HG03571 (cell line): ENCODE measurements around the gene MFN1.
"Not testable (repeated sequence)": the region's sequence is repeated elsewhere in the genome, so short reads cannot be mapped to it uniquely, and the experiment has no call there.

ENCODE experiments used
- ATAC-seq: cut with Tn5 transposase; IDR thresholded peaks from one replicate; pipeline ENCODE4 v1.9.1; 2021; ENCODE audit not compliant: unreplicated experiment

Gene MFN1

DNA sequence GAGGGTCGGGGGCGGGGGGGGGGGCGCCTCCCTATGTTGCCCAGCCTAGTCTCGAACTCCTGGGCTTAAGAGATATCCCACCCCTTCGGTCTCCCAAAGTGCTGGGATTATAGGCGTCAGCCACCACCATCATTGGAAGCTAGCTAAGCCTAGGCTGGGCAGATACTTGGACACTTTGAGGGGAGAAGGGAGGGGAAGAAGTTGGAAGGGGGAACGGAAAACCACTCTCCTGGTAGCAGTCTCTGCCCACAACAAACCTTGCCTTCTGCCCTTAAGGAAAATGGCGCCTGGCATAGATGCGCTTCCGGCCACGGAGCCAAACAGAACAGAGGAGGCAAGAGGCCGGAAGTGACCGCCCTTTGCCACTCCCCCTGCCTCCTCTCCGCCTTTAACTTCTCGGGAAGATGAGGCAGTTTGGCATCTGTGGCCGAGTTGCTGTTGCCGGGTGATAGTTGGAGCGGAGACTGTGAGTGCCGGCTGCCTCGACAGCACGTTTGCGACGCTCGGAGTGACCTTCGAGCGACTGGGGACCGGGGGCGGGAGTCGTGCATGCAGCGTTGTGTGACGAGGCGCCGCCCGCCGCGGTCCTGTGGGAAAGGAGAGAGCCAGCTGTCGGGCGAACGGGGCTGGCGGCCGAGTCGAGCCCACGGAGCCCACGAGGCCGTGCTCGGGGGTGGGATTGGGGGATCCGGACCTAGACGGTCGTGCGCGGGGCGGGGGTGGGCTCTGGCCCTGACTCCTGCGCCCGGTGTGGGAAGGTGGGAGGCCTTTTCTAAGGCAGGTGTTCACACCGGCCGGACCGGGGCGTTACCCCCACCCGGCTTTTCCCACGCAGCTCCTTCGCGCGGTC, at the start of gene MFN1:
TSS of gene MFN1 (plus strand) at position 365 of the 850 bp plus-strand sequence. CDS start 1,143 bp downstream, outside the sequence.
- ATAC-seq = peak; percentile 92

DNA sequence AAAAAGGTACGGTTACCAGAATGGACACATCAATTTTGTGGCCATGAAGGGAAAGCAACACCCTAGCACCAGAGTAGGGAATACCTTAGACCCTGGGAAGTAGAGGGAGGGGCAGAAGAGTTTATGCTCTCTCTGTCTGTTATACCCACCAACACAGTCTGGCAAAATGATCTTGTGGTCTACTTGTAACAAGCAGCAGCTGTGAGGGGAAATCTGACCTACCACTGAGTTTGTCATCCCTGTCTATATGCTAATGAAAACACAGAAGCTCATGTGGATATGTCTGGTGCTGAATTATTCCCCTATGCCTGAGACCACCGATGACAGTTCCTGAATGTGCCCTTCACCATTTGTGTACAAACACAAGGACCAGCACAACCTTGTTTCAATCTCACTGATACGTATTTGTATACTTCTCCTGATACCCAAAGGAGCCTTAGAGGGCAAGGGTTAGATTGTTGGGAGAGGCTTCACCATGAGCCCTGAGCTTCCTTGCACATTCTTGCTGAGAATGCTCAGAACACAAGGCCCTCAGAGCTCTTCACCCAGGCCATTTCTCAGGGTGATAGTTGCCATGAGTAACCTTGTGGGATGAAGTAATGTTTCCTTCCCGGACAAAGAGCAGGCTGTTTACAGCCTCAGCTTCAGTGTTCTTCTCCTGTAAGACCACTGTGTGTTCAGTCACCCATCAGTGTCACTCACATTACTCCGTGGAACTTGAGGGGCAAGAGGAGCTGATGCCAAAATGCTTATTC, 49.4 kb upstream of the MFN1 start:
- ATAC-seq = no peak

DNA sequence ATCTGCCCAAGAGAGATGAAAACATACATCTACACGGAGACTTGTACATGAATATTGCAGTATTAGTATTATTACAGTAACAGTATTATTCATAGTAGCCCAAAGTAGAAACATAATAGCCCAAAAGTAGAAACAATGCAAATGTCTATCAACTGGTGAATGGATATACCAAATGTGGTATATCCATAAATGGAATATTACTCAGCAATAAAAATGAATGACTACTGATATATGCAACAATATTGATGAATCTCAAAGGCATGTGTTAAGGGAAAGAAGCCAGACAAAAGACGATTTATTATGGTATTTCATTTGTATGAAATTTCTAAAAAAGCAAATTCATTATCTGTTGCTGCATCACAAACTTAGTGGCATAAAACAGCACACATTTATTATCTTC, 48.2 kb upstream of the MFN1 start:
- no peak for ATAC-seq

DNA sequence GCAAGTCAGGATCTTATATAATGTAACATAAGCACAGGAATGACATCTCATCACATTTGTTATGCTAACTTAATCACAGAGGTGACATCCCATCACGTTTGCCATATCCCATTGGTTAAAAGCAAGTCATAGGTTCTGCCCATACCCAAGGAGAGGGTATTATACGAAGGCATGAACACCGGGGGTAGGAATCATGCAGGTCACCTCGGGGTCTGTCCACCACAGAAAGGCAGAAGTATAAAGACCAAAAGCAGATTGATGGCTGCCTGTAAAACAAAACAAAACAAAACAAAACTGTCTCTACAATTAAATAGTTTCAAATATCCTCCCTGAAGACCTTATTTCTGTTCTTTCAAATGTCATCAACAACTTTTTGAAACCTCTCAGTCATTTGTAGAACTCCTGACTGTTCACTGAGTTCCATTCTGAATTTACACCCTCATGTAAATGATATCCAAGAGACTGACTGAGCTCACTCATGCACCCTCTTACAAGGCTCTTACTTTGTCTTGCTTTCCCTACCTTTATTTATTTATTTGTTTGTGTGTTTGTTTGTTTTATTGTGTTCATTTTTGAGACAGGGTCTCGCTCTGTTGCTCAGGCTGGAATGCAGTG, 47.4 kb upstream of the MFN1 start:
- ATAC-seq = no peak

DNA sequence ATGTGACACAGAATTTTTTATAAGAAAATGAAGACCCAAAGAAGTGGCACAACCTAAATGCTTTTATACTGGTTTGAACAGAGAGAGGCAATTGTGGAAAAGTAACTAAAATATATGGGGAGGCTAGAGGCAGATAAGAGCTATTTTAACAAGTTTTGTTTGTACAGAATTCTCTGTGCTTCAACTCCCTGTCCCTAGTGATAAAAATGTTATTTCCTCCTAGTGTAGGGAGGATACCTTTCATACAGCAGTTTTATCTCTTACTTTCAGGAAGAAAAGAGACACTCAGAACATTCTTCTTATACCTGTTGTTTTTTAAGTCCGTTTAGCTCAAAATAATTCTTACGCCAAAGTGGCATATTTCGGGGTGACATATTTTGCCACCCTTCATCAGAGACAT, 45.9 kb upstream of the MFN1 start:
- ATAC-seq = no peak

DNA sequence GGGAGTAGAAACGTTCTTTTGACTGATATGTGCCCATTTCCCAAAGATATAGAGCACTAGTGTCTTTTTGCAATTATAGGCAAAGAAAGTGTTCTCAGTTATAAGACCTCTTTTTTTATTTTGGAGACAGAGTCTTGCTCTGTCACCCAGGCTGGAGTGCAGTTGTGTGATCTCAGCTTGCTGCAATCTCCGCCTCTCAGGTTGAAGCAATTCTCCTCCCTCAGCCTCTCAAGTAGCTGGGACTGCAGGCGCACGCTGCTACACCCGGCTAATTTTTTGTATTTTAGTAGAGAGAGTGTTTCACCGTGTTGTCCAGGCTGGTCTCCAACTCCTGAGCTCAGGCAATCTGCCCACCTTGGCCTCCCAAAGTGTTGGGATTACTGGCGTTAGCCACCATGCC, 45.4 kb upstream of the MFN1 start:
- no peak for ATAC-seq

DNA sequence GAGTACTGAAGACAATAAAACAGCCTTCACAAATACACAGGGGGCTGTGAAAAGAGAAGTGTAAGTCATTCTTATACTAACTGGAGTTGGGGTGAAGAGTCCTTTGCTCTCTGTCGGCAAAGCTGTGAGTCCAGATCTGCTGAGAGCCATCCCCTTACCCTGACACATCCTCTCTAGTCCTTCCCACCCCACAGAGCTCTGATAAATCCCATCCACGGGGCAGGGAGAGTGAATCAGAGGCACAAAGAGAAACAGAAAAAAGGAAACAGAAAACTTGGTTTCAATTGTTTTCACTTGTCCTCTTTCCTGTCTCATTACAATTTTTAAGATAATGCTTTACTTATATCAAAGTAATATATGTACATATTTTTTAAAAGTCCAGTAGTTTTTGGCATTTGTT, 42.9 kb upstream of the MFN1 start:
- no peak for ATAC-seq

DNA sequence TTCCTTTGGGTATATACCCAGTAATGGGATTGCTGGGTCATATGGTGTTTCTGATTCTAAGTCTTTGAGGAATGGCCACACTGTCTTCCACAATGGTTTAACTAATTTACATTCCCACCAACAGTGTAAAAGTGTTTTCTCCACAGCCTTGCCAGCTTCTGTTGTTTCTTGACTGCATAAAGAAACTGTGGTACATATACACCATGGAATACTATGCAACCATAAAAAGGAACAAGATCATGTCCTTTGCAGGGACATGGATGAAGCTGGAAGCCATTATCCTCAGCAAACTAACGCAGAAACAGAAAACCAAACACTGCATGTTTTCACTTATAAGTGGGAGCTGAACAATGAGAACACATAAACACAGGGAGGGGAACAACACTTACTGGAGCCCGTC, 40.1 kb upstream of the MFN1 start:
- not testable (repeated sequence) for ATAC-seq

DNA sequence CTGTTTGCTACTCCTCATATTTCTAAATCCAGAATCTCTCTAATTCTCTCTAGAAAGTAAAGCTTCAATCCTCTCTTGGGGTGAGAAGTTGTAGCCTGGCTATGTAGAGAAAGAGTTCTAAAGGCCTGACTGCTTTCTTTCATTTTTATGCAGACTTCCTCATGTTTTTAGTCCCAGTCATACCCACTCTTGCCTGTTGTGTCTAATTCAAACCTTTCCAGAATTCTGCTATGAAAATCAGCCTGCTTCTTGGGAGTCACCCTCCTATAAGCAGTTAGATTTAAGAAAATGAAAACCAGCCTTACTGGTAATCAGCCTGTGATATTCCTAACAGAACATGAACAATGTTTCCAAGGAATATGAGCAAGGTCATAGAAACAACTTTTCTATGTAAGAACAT, 39.5 kb upstream of the MFN1 start:
- no peak for ATAC-seq

DNA sequence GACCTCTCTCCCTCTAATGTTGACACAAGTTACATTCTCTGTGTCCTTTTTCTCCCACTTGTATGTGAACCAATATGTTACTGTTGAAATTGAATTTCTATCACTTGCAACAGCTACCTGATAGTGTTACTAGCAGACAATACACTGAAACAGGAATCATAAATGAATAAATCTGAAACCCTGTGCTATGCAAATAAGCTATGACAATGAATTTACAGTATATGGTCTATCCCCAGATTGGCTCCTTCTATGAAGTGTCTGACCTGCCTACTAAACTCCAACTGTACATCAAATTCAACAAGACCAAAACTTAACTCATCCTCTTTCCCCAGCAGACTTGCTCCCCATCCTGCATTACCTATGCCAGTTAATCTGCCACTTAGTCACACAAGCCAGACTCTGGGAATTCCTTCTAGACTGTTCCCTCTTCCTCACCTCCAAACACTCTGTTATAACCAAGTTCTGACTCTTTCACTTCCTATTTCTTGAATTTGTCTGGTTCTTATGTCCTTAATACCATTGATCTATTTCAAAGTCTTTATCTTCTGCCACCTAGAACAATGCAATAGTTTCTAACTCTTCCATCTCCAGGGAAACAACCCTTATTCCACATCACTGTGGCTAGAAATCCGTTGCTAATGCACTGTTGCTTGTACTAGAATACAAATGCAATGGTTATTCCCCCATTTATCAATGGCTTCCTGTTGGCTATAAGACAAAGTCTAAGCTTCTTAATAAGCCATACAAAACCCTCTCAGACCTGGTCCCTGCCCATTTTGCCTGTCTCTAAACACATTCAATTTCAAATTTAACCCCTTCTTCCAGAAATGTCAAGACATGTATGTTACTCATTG, 38.1 kb upstream of the MFN1 start:
- ATAC-seq = peak; percentile 96

DNA sequence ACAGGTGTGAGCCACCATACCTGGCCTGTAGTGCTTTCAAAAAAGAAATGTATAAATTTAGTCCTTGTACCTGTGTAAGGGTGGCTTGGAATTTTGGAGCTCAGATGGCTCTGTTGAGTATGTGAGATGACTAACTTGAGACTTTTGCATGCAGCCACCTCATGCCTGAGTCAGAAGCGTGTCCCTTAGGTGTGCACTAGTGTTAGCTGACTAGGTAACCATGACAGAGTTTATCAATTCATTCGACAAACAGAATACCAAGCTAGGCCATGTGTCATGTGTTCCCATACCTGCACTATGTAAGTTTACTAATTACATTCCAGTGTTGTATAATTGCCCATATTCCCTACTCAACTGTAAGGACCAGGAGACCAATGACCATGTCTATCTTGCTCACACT, 28.6 kb upstream of the MFN1 start:
- no peak for ATAC-seq

DNA sequence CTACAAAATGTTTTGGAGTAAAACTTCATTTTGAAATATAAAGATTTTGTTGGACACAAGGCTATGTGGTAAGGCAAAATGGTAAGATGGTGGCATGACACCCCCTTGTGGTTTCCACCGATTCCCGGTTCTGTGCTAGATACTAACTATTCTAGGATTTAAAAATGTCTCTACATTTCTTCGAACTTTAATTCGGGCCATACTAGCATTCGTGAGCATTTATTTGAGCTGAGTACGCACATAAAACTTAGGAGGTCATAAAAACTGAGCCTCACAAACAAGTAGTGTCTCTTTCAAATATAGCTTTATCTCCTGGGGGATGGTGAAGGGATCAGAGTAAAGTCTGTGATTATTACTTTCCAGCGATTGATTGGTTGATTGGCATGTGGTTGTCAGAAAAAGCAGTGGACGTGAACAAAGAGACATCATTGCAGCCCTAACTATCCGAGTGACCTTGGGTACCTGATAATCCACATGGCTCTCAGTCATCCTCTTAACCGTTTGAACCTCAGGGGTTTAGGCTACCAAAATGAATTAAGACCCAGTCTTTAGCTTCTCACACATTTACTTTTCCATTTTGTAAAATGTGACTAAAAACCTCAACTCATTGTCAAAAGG, 25.7 kb upstream of the MFN1 start:
- ATAC-seq = no peak

DNA sequence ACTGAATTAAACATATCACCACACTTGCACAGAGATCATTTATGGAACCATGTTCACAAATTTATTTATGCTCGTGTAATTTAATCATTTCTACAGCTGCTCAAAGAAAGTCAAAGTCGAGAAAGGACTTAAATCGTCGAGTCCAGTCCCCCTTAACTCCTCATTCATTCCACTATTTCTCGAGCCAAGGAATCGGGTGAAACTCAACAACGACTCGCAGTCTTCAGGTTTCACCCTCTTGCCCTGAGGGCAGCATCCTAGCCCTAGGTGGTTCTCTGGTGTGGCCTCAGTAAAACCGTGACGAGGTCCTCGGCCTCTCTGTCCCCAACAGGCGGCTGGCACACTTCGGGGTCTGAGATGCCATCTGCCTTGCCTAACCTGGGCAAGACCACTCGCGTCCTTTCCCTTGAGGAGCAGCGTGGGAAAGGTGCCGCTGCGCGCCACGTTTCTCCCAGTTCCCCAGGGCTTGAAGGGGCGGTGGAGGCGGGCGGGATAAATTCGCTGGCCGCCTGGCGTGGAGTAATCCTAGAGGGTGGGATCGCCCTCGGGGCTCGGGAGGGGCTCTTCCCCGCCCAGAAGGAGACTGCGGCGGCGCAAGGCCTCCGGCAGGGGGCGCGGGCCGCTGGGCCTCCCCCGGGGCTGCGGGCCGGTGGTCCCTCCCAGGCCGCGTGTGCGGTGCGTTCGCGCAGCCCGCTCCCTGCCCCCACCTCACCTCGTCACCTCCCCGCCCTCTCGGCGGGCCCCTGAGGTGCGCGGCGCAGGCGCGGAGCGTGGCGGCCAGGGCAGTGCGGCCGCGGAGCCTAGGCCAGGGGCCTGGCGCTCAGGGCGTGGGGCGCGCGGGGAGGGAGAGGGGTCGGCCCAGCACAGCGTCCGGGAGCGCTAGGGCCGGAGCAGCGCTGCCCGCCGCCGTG, 25.0 kb upstream of the MFN1 start, which contains the start of gene ZNF639:
TSS of gene ZNF639 (plus strand) at position 746 of the 911 bp plus-strand sequence. CDS start 5,263 bp downstream, outside the sequence.
- ATAC-seq = peak; percentile 79

DNA sequence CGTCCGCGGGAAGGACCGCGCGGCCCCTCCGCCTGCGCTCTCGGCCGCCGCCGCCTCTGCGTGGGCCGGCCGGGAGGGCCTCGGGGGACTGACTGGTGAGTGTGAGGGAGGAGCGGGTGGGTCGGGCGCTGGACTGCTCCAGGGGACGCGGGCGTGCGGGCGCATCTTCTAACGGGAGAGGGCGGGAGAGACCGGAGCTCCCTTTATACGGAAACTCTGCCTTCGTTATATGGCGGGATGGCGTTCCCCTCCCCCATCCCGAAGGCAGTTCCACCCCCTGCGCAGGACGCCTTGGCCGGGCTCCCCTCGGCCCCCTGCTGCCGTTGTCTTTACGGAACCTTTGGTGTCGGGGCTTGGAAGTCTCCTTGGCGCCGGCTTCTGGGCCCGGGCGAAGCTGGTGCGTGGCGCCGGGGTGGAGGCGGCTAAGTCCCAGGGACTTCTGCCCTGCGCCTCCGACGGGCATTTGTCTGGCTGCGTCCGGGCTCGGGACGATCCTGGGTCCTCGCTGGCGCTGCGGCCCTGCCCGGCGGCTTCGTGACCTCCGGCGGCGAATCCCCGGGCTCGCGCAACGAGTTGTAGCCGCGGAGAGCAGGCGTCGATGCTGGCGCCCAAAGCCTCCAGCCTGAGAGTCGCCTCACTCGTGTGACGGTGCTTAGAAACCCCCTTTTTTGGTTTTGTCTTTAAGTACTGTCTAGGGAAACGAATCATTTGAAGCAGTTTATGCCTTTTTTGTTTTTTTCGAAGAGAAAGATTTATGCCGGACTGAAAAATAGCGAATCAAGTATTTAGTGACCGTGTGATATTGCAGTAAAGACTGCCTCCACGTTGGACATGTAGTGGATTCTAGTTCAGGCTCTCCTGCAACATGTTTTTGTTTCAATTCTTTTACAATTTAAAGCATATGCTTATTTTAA, 24.1 kb upstream of the MFN1 start:
- ATAC-seq = peak; percentile 34

DNA sequence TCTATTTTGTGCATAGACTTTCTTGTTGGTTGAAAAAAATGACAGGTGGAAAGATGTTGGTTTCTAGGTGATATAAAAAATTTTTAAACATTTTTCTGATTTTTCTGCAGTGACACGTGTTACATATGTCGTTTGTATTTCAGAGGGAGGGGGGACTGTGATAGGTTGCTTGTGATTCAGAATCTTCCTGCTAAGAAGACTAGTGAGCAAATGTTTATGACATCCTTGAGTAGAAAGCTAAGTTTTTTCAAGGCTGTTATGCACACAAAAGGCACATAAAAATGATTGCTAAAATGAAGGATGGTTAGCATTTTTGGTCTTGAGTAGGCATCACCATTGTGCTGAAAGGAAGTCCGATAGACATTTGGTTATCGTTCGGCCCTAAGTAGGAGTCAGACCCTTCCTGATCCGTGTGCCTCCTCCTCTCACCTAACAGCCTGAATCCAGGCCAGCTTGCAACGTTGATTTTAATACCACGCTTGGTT, 23.2 kb upstream of the MFN1 start:
- ATAC-seq = no peak

DNA sequence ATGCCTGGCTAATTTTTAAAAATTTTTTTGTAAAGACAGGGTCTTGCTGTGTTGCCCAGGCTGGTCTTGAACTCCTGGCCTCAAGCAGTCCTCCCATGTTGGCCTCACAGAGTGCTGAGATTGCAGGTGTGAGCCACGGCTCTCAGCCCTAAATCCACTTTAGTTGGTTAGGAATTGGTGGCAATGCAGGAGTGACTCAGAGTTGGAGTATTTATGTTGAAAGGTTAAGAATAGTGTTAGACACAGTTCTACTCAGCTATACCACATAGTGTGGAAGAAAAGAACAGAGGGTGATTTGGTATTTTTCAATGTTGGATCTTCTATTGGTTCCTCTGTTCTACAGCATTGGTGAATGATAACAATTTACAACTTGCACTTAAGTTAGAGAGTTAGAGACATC, 17.1 kb upstream of the MFN1 start:
- no peak for ATAC-seq

DNA sequence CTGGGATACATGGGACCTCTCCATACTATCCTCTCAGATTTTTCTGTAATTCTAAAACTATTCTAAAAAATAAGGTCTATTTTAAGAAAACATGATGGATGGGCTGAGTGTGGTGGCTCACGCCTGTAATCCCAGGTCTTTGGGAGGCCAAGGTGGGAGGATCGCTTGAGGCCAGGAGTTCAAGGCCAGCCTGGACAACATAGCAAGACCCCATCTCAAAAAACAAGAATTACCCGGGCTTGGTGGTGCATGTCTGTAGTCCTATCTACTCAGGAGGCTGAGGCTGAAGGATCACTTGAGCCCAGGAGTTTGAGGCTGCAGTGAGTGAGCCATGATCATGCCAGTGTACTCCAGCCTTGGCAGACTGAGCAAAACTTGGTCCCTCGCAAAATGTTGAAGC, 15.3 kb upstream of the MFN1 start:
- no peak for ATAC-seq

DNA sequence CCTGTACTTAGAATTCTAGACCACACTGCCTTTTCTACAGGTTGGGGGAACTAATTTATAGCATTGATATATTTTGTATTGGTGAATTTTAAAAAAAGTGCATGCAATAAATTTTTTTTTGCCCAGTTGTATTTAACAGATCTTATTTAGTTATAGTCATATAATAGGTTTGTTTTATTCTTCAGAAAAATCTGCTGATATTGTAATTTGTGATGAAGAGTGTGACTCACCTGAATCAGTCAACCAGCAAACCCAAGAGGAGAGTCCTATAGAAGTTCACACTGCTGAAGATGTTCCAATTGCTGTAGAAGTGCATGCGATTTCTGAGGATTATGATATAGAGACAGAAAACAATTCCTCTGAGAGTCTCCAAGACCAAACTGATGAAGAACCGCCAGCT, 14.4 kb upstream of the MFN1 start:
- ATAC-seq = no peak
